CD14-positive monocyte (primary cell): ENCODE results near the gene ZIM2. TPM values are rescaled to one million over a fixed set of nuclear protein-coding genes. Genes with fewer than 3 reads are reported as not detected.

ENCODE experiments used
- DNase-seq, 3 donors: peaks; one replicate each; pipeline ENCODE4 v3.0.0-alpha.2; 2011 to 2022
- H2AFZ ChIP-seq: 2 replicates; pipeline ENCODE4 v1.6.0; 2012; ENCODE audit warnings: mild to moderate bottlenecking, low read depth, low read length, inconsistent platforms; ENCODE audit not compliant: insufficient read depth, poor library complexity, severe bottlenecking
- H3K27ac ChIP-seq, 2 donors: 1 replicate in 1 of 2; 2 replicates in 1 of 2; pipeline ENCODE4 v1.5.1; 2012 to 2013; ENCODE audit warnings: low read length in 2 of 2, control low read depth in 1 of 2, inconsistent platforms in 1 of 2, low read depth in 1 of 2, mild to moderate bottlenecking in 1 of 2
- H3K27me3 ChIP-seq, 2 donors: one replicate each; pipeline versions ENCODE4 v1.6.0 to v1.6.1; 2011 to 2013; ENCODE audit warnings: low read length in 2 of 2; ENCODE audit not compliant: control insufficient read depth in 2 of 2, insufficient read depth in 2 of 2
- H3K36me3 ChIP-seq, 2 donors: replicated peaks in 1 of 2; 1 replicate in 1 of 2; 2 replicates in 1 of 2; pipeline versions ENCODE4 v1.5.1 to v1.6.1; 2012 to 2013; ENCODE audit warnings: low read length in 2 of 2, control low read depth in 1 of 2, inconsistent platforms in 1 of 2, mild to moderate bottlenecking in 1 of 2; ENCODE audit not compliant: insufficient read depth in 2 of 2, control insufficient read depth in 1 of 2
- H3K4me1 ChIP-seq, 2 donors: 1 replicate in 1 of 2; 2 replicates in 1 of 2; pipeline versions ENCODE4 v1.5.1 to v1.6.1; 2012 to 2013; ENCODE audit warnings: low read length in 2 of 2, control low read depth in 1 of 2, inconsistent platforms in 1 of 2, mild to moderate bottlenecking in 1 of 2, moderate library complexity in 1 of 2; ENCODE audit not compliant: insufficient read depth in 2 of 2, control insufficient read depth in 1 of 2
- H3K4me2 ChIP-seq: replicated peaks from 2 replicates; pipeline ENCODE3; 2012; ENCODE audit warnings: low read length, moderate library complexity, mild to moderate bottlenecking; ENCODE audit not compliant: poor library complexity, severe bottlenecking; ENCODE audit errors: extremely low read depth
- H3K4me3 ChIP-seq, 3 experiments: fragments of 200-600 bp in 1 of 3; sonication (generic) in 1 of 3; replicated peaks in 1 of 3; 1 replicate in 2 of 3; 2 replicates in 1 of 3; pipeline ENCODE4 v1.5.1; 2011 to 2013; ENCODE audit warnings: low read length in 3 of 3, mild to moderate bottlenecking in 3 of 3, control low read depth in 2 of 3, low read depth in 2 of 3, inconsistent platforms in 1 of 3, moderate library complexity in 1 of 3
- H3K79me2 ChIP-seq: 2 replicates; pipeline ENCODE4 v1.6.0; 2012; ENCODE audit warnings: mild to moderate bottlenecking, control low read depth, inconsistent platforms, low read length, moderate library complexity; ENCODE audit not compliant: insufficient read depth
- H3K9ac ChIP-seq: 2 replicates; pipeline ENCODE4 v1.6.0; 2017; ENCODE audit warnings: low read length, mild to moderate bottlenecking; ENCODE audit not compliant: insufficient read depth, poor library complexity, severe bottlenecking
- H3K9me3 ChIP-seq, 2 donors: replicated peaks in 1 of 2; 1 replicate in 1 of 2; 2 replicates in 1 of 2; pipeline versions ENCODE4 v1.5.1 to v1.6.1; 2012 to 2013; ENCODE audit warnings: low read length in 2 of 2, control low read depth in 1 of 2; ENCODE audit not compliant: control insufficient read depth in 1 of 2, insufficient read depth in 1 of 2
- H4K20me1 ChIP-seq: 2 replicates; pipeline ENCODE4 v1.6.0; 2012; ENCODE audit warnings: mild to moderate bottlenecking, low read length, control low read depth, moderate library complexity; ENCODE audit not compliant: insufficient read depth
- H3K27ac Mint-ChIP-seq, 7 donors: one replicate each; pipeline ENCODE4 v1.8.0; 2020; ENCODE audit warnings: mild to moderate bottlenecking in 7 of 7, mixed read lengths in 7 of 7, moderate library complexity in 6 of 7, inconsistent platforms in 2 of 7
- H3K27me3 Mint-ChIP-seq, 3 donors: one replicate each; pipeline ENCODE4 v1.8.0; 2021 to 2022; ENCODE audit warnings: low read depth in 3 of 3, mild to moderate bottlenecking in 3 of 3, mixed read lengths in 3 of 3, moderate library complexity in 3 of 3, inconsistent platforms in 1 of 3
- H3K36me3 Mint-ChIP-seq, 2 donors: one replicate each; pipeline ENCODE4 v1.8.0; 2020; ENCODE audit warnings: mixed read lengths in 2 of 2, inconsistent platforms in 1 of 2, mild to moderate bottlenecking in 1 of 2
- H3K4me1 Mint-ChIP-seq: one replicate; pipeline ENCODE4 v1.8.0; 2020; ENCODE audit warnings: mild to moderate bottlenecking, mixed read lengths
- H3K4me3 Mint-ChIP-seq, 2 donors: one replicate each; pipeline ENCODE4 v1.8.0; 2020; ENCODE audit warnings: mild to moderate bottlenecking in 2 of 2, mixed read lengths in 2 of 2, moderate library complexity in 1 of 2
- H3K9me3 Mint-ChIP-seq, 7 donors: one replicate each; pipeline ENCODE4 v1.8.0; 2020 to 2022; ENCODE audit warnings: mixed read lengths in 7 of 7, mild to moderate bottlenecking in 6 of 7, moderate library complexity in 6 of 7, inconsistent platforms in 2 of 7
- WGBS: methylation state at CpG from one replicate; pipeline ENCODE4 v1.1.5; 2013; ENCODE audit warnings: missing lambda C conversion rate; ENCODE audit not compliant: insufficient coverage; 5-methylcytosine and 5-hydroxymethylcytosine counted together
- intact Hi-C, 2 donors: fragments of 100-400 bp; cut with micrococcal nuclease; formaldehyde crosslinking; loops; one replicate each; pipeline versions ENCODE4 v1.15.0 to v1.15.1; 2023
- polyA plus RNA-seq, 3 donors: library from polyadenylated mRNA; depleted of rRNA in 1 of 3; unstranded in 2 of 3; stranded (reverse) in 1 of 3; fragments of 300-500 nt in 2 of 3; fragments of >200 nt in 1 of 3; fragmentation: Illumina TruSeq in 2 of 3; gene quantifications; 1 replicate in 2 of 3; 2 replicates in 1 of 3; pipeline ENCODE4 v1.2.3, GENCODE V29; 2012 to 2021
- TF ChIP-seq, protein P1 (sequence below): fragments of 200-600 bp; IDR thresholded peaks from one replicate; pipeline ENCODE4 v1.8.0; 2022; ENCODE audit warnings: antibody characterized with exemption, mild to moderate bottlenecking

ZIM2 gene
- polyA plus RNA-seq, 3 donors = not detected

DNA sequence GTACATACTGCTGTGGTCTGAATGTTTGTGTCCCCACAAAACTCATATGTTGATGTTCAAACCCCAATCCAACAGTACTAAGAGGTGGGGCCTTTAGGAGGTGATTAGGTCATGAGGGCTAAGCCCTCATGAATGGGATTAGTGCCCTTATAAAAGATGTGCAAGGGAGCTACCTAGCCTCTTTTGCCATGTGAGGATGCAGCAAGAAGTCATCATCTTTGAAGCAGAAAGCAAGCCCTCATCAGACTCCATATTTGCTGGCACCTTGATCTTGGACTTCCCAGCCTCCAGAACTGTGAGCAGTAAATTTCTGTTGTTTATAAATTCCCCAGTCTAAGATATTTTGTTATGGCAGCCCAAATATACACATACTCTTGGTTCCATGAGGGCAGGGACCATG, 33.9 kb downstream of the ZIM2 start:
- peaks cover 59 to 80% of the 10 kb centered on the region in 2 donors for H3K9me3 ChIP-seq
- no peak overlapping the region for H3K4me2 ChIP-seq
- Mint-ChIP-seq H3K27ac (no peak overlapping the region), H3K9me3 (peaks cover 28 to 66% (median 51%) of the 10 kb centered on the region in 7 donors), H3K27me3 (no peaks in the 10 kb centered on the region), H3K36me3 (no peaks in the 10 kb centered on the region), H3K4me3 (no peak overlapping the region), H3K4me1 (no peaks in the 10 kb centered on the region)
- no peak for DNase-seq
- no peaks in the 10 kb centered on the region for H3K4me1 ChIP-seq
- H4K20me1 ChIP-seq = no peaks in the 10 kb centered on the region
- H3K27me3 ChIP-seq = no peaks in the 10 kb centered on the region
- no peak overlapping the region for H3K9ac ChIP-seq
- H3K36me3 ChIP-seq = no peaks in the 10 kb centered on the region
- intact Hi-C loops = no loop called here
- H3K79me2 ChIP-seq = no peaks in the 10 kb centered on the region
- H2AFZ ChIP-seq = no peak overlapping the region
- TF ChIP-seq, protein P1, sequence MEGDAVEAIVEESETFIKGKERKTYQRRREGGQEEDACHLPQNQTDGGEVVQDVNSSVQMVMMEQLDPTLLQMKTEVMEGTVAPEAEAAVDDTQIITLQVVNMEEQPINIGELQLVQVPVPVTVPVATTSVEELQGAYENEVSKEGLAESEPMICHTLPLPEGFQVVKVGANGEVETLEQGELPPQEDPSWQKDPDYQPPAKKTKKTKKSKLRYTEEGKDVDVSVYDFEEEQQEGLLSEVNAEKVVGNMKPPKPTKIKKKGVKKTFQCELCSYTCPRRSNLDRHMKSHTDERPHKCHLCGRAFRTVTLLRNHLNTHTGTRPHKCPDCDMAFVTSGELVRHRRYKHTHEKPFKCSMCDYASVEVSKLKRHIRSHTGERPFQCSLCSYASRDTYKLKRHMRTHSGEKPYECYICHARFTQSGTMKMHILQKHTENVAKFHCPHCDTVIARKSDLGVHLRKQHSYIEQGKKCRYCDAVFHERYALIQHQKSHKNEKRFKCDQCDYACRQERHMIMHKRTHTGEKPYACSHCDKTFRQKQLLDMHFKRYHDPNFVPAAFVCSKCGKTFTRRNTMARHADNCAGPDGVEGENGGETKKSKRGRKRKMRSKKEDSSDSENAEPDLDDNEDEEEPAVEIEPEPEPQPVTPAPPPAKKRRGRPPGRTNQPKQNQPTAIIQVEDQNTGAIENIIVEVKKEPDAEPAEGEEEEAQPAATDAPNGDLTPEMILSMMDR = no peak
- no peak overlapping the region for H3K4me3 ChIP-seq
- no peak overlapping the region for H3K27ac ChIP-seq

DNA sequence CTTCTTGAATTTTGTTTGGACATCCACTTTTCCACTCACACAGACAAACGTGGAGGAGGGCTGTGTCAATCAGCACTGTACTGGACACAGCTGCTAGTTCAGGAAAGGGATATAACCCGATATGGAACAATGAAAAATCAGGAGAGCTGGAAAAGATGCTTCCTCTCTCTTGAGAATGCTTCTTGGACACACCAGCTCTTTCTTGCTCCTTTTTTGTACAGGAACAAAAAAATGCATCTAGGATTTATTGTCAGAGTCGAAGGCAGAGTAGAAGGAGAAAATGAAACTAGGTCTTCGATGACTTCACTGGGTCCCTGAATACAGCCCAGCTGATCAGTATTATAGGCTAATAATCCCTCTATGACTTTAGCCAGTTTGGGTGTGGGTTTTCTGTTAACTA, 62.2 kb downstream of the ZIM2 start:
- H3K27ac ChIP-seq = no peak overlapping the region
- no peak for DNase-seq
- H3K4me3 ChIP-seq = no peak overlapping the region
- Mint-ChIP-seq H3K9me3 (peaks cover 29 to 68% (median 49%) of the 10 kb centered on the region in 7 donors), H3K27ac (no peak overlapping the region), H3K27me3 (peaks cover 0 to 4% (median 0%) of the 10 kb centered on the region in 3 donors), H3K4me1 (no peaks in the 10 kb centered on the region), H3K36me3 (no peaks in the 10 kb centered on the region), H3K4me3 (no peak overlapping the region)
- H3K4me2 ChIP-seq = no peak overlapping the region
- TF ChIP-seq, protein P1 = no peak
- H3K9me3 ChIP-seq = peaks cover 47 to 84% of the 10 kb centered on the region in 2 donors
- no peaks in the 10 kb centered on the region for H3K27me3 ChIP-seq
- no peaks in the 10 kb centered on the region for H3K79me2 ChIP-seq
- H3K9ac ChIP-seq = no peak overlapping the region
- no peaks in the 10 kb centered on the region for H3K4me1 ChIP-seq
- intact Hi-C loops = no loop called here
- no peaks in the 10 kb centered on the region for H3K36me3 ChIP-seq
- WGBS = 100% methylated on average over 1 of the region's 4 CpGs
- H2AFZ ChIP-seq = no peak overlapping the region
- H4K20me1 ChIP-seq = no peaks in the 10 kb centered on the region
